ENCODE data around the gene ADIPOR2.

The ADIPOR2 gene

GRCh38 chr12:1800401-1801302 is 109.8 kb downstream of the ADIPOR2 start:
- DNase-seq: peak; percentile 29 to 45

DNA sequence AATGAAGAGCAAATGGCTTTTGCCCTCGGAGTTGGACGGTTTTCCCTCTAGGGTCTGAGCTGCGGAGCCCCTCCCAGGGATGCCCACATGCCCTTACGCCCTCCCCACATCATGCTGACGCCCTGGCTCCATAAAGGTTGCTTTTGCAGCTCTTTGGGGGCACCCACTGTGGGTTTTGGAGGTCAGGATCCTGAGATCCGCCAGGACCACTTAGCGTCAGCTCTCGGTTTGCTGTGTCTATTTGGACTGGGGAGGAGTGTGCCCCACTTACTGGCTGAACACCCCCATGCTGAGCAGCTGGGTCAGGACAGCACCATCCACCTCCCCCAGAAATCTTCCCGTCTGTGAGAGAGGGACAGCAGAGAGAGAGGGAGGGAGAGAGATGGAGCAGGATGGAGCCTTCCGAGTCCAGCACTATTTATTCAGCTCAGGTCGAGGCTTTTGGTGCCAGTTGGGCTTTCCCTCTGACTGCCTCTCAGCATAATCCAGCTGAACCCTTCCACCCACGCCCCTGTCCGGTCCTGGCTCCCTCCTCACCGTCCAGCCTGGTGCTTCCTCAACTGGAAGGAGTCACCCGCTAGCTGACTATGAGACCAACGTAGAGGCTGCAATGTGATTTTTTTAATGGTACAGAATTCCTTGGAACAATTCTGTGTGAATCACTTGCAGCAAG is 110.6 kb downstream of the ADIPOR2 start:
- DNase-seq: peak in 1 of 2 experiments; percentile 13

GRCh38 chr12:1803736-1804135 is 112.9 kb downstream of the ADIPOR2 start:
- DNase-seq: no peak

GRCh38 chr12:1804545-1805332 is 113.9 kb downstream of the ADIPOR2 start:
- peak; percentile 88 to 90 for DNase-seq

GRCh38 chr12:1805441-1806081 is 114.7 kb downstream of the ADIPOR2 start:
- no peak for DNase-seq

GRCh38 chr12:1806301-1807086 is 115.6 kb downstream of the ADIPOR2 start:
- no peak for DNase-seq

DNA sequence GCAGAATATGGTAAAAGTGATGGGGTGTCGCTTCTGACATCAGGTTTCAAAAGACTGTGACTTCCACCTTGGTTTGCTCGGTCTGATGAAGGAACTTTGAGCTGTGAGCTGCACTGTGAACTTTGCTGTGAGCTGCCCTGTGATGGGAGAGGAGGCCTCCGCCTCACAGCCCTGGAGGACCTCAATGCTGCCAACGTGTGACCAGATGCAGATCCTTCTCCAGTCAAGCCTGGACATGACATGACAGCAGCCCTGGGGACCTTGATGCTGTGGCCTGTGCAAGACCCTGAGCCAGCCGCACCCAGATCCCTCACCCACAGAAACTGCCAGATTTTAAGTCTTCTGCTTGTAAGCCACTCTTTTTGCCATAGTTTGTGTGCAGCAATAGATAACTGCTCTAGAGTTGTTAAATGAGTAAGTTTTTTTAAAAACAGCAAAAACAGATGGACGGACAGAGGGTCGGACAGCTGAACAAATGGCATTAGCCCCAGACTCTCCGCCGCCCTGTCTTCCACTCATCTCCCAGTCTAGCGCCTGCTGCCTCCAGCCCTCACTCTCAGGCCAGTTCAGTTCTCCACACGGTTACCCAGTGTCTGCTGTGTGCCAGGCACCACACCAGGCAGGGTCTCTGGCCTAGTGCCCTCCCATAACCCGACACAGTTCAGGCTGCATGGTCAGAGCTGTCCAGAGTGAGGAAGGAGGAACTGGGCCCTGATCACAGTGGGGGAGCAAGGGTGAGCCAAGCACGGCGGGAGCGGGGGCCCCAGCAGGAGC is 116.4 kb downstream of the ADIPOR2 start:
- DNase-seq: no peak

- DNase-seq: no peak
Measured at GRCh38 chr12:1808036-1808797, 117.3 kb downstream of the ADIPOR2 start.

DNA sequence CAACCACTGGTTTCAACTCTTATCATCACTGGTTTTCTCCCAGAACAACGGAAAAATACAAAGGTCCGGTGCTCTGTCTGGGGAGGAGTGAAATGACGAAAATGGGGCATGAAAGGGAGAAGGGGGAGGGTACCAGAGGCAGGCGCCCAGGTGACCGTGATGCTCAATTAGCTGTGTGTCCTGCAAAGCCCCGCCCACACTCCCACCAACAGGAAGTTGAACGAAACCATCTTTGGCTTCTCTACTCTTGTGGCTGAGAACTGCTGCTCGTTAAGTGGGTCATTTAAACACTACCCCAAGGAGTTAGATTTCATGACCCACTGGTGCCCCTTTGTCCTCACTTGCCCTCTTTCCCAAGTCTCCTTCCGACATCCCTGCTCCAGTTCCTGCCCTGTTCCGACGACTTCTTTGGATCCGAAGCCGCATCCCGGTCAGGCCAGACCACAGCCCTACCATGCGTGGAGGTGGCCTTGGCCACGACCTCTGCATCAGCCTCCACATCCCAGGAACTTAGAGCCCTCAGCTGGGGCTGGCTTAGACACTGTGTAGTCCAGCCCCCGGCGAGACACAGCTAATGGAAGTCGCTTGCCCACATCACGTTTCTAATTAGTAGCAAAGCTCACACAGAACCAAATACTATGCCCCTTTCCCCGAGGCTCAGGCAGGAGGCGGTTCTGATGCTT is 118.1 kb downstream of the ADIPOR2 start:
- no peak for DNase-seq

DNA sequence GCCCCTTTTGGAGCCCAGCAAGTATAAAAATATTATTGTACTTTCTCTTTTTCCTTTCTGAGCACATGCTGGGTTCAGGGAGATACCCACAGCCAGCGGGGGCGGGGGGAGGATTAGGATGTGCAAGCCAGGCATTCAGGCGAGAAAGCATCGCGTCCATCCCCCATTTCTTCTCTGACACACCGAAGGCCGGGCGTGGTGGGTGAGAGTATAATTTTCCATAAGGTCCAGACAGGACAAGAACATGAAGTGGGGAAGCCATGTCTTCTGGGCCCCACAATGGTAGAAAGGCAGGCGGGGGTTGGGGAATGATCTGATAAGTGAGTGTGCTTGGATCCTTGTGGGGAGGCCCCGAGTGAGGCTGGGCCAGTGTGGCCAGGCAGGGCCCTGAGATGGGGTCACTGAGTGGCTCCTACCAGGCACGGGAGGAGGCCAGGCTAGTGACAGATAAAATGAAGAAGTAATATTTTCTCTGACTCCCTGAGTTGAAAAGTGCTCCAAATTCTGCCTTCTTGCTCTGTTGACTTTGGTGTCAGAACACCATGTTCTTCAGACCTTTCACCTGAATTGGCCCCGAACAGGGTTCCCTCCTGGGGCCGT is 118.8 kb downstream of the ADIPOR2 start:
- DNase-seq: no peak

GRCh38 chr12:1810201-1810930 is 119.5 kb downstream of the ADIPOR2 start:
- DNase-seq: no peak

- no peak for DNase-seq
Measured at GRCh38 chr12:1810931-1811280, 120.0 kb downstream of the ADIPOR2 start.

- DNase-seq: peak; percentile 40 to 49
Measured at GRCh38 chr12:1811281-1811947, 120.5 kb downstream of the ADIPOR2 start.

DNA sequence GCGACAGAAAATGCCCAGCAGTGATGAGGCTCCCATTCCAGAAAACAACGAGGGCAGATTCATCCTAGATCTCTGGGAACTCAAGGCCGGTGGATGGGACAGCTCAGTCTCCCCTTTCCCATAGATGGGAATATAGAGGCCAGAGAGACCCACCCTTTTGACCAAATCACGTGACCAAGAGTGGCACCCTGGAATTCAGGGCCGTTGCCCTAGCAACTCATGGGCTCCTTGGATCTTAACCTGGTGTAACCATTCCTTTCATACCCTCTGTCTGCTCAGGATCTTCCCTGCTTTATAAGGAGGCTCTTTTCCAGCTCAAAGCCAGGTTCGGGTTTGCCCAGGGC is 121.0 kb downstream of the ADIPOR2 start:
- no peak for DNase-seq

- no peak for DNase-seq
Measured at GRCh38 chr12:1812650-1813302, 121.9 kb downstream of the ADIPOR2 start.

- no peak for DNase-seq
Measured at GRCh38 chr12:1814266-1814665, 123.4 kb downstream of the ADIPOR2 start.

GRCh38 chr12:1815108-1815507 is 124.2 kb downstream of the ADIPOR2 start:
- no peak for DNase-seq
